Pons (tissue), 1 donor: Measurements from ENCODE around the gene OR52R1.
"Not testable (repeated sequence)": the region's sequence is repeated elsewhere in the genome, so short reads cannot be mapped to it uniquely, and the experiment has no call there.

Source experiments
- DNase-seq: peaks from one replicate; pipeline ENCODE4 v3.0.0-alpha.2; 2016; ENCODE audit warnings: low spot score

OR52R1 gene

DNA sequence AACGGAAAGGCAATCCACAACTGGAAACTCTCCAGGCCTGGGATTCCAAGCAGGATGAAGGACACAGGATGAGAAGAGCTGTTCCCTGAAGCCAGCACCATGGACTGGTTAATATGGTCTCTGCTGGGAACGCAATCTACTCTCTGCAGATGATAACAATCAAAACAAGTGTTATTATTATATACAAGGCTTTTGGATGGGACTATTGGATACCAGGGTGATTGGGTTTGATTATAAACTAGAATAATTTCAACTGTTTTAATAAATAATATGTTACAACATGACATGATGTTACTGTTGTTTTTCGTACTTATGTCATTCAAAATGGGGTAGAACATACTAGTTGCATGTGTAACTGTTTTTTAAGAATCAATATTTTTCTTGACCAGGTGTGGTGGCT is at the start of gene OR52R1:
OR52R1 (minus strand) TSS at position 101 of the 400 bp plus-strand sequence; CDS start at position 101, 0 bp downstream.
- no peak for DNase-seq

DNA sequence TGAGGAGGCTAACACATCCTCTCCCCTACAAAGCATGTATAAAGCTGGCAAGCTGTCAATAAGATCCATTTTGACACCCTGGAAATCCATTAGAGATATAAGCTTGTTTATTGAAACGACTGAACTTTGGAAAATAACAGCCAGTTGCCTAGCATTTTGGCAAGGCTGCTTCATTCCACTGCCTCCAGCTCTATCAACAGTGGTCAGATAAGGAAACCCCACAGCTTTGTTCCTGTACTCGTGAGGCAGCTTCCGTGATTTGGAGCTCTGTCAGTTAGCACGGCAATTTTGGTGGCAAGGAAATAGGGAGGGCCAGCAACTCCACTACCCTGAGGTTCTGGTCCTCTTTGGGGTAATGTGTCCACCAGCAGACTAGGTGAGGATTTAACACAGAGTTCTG is 46.9 kb upstream of the OR52R1 start:
- DNase-seq, result no peak

DNA sequence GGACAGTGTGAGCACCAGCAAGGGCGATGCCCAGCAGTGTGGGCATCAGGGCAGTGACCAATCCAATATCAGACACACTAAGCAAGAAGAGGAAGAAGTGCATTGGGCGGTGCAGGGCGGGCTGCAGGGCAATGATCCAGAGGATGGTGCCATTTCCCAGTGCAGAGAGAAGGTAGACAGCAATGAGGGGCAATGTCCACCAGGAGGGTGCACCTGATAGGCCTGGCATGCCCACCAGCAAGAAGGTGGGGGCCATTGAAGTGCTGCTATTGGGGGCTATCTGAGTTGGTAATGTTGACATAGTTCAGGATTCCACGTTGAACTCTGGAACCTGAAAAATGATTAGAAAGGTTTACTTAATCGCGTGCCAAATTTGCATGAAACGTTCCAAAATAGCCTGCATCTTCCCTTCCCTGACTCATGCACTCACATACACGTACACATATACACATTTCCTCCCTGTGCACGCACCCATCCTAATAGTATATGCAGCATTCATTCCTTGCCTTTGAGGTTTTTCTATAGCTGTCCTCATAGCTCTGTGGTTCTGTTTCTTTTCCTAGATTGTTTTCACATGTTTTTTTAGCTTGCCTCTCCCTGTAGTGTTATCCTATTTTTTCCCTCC is 44.8 kb upstream of the OR52R1 start, which contains the start of gene OR51S1:
OR51S1 (minus strand) TSS at position 301 of the 625 bp plus-strand sequence; CDS start at position 301, 0 bp downstream.
- no peak for DNase-seq

DNA sequence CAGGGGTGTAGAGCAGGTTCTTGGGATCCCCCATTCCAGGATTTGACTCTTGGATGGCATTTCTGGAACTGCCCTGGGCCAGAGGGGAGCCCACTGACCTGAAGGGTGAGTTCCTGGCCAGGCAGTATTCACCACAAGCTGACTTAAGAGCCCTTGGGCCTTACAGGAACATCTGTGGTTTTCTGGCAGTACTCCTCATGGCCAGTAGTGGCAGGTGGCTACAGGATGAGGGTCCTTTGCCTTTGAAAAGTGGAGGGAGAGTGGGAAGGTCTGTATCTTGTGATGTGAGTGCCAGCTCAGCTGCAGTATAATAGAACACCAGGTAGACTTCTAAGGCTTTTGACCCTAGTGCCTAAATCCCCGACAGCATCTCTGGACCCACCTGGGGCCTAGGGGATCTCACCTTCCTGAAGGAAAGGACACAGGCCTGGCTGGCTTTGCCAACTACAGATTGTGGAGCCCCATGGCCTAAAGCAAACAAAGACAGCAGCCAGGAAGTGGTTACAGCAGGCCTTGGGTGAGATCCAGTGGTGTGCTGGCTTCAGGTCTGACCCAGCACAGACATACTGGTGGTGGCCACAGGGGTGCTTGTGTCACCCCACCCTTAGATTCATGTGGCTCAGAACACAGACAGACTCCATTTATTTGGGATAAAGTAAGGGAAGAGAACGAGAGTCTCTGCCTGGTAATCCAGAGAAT is 35.8 kb upstream of the OR52R1 start:
- no peak for DNase-seq

DNA sequence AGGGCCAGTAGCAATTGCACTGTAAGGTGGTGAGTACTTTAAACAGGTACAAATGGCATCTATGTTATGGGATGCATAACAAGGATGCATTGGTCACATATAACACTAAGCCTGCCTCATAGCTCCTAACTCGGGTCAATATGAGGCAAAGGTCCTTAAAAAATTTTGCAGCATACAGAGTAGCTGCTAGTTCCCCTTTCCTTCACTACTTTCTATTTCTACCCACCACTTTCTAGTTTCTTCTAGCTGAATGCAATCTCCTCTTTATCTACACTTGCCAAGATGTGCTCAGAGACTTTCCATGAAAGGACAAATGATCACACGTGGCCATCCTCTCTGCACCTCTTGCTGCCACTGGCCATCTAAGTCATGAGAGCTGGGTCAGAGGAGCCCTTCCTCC is 26.7 kb upstream of the OR52R1 start:
- DNase-seq, result no peak

DNA sequence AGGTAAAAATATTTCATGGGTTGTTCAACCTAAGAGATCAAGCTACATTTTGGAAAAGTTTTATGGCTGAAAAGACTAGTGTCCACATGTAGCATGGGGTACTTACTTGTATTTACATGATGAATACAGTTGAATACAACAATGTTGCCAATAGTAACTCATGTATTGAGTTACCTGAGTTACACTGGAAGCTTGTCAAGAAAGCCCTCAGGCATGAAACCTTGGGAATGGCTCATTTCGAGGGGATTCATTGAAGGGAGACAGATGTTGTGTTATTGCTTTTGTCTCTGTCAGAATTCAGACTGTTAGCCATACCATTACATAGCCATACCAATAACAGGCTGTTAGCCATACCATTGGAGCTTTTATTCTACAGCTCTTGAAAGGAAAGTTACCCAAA is 26.2 kb upstream of the OR52R1 start:
- DNase-seq, result no peak

DNA sequence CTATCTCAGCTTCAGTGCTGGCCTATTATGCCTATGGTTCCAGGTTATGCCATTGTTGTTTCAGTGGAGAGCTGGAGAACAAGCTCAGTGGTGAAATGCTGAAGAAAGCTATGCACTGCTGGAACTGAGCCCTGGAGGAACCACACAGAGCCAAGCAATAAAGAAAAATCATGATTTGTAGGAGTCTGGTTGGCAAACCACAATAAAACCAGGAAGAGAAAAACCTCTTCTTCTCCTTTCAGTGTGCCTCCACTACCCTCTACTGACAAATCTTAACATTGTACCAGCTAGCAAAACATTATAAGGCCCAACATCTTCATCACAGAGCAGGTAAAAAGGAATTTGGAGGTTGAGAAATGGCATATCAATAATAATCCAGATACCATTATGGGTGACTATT is 22.2 kb upstream of the OR52R1 start:
- no peak for DNase-seq

DNA sequence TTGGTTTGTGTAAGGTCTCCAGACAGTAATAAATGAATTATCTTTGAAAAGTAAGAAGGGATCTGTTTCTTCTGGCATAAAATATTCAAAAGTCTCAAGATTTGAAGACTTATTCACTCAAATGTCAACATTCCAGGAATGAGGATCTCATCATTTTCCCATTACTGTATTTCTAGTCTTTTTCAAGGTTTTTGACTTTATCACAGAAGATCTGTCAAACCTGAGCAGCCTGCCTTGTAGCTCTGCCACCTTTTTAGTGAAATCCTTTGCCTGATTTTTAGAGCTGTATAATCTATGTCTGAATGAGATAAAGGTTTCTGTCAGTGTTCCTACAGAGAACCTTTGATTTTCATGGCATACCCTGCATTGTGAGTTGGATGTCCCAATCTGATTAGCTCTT is 21.0 kb upstream of the OR52R1 start:
- DNase-seq, result no peak

DNA sequence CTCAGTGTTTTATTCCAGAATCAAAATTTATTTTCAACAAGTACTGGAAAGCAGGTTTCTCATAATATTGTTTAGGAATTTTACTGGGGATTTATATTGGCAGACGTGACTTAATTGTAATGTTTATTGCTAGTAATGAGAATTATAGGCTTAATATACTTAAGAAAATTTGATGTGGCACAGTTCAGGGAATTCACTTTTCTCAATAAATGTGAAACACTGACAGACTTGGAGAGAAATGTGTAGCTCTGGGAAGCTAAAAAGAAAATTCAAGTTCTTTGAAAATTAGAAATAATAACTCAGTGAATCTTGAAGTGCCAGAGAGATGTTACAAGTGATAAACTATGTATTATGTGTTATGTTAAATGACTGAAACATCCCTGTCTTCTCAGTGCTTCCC is 16.8 kb upstream of the OR52R1 start, which contains the start of gene OR51F2:
OR51F2 (plus strand) TSS at position 301 of the 400 bp plus-strand sequence. CDS start 101 bp downstream, outside the sequence.
- no peak for DNase-seq

DNA sequence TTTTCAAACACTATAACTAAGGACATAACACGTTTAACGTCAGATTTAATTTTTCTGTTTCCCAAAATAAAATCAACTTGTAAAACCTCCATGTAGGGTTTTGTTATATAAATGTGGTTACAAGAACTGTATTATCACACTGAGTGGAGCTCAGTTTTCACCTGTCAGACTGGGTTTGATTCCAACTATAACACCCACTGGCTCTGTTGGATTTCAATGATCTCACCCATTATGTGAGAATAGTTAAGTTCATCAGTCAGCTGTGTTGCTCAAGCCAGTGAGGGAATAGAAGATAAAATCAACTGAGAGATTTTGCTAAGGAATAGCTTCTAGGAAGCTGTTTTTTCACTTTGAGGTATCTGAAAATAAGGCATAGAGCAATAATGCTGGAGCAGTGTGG is 5.1 kb upstream of the OR52R1 start:
- no peak for DNase-seq

DNA sequence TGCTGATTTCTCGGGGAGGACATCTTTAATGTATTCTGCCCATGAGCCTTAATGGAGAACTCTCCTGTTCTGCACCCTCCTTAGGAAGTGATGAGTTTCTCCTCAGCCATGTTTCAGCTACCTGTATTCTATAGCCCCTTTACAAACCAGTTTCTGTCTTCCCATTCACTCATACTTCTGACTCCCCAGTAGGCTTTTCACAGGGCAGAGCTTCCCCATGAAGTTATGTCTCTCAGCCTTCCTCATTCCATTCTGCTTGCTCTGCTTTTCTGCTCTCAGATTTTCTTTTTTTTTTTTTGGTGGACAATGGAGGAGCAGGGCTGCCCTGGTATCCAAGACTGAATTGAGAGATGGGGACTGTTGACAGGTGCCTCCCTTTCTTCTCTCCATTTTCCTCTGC is 4.3 kb upstream of the OR52R1 start:
- DNase-seq, result no peak

DNA sequence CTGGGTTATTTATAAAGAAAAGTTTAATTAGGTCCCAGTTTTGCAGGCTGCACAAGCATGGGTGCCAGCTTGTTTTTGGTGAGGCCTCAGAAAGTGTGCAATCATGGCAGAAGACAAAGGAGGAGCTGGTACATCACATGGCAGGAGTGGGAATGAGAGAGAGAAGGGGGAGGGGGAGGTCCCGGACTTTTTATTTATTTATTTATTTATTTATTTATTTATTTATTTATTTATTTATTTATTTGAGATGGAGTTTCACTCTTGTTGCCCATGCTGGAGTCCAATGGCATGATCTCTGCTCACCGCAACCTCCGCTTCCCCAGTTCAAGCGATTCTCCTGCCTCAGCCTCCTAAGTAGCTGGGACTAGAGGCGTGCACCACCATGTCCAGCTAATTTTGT is 2.9 kb downstream of the OR52R1 start:
- not testable (repeated sequence) for DNase-seq

DNA sequence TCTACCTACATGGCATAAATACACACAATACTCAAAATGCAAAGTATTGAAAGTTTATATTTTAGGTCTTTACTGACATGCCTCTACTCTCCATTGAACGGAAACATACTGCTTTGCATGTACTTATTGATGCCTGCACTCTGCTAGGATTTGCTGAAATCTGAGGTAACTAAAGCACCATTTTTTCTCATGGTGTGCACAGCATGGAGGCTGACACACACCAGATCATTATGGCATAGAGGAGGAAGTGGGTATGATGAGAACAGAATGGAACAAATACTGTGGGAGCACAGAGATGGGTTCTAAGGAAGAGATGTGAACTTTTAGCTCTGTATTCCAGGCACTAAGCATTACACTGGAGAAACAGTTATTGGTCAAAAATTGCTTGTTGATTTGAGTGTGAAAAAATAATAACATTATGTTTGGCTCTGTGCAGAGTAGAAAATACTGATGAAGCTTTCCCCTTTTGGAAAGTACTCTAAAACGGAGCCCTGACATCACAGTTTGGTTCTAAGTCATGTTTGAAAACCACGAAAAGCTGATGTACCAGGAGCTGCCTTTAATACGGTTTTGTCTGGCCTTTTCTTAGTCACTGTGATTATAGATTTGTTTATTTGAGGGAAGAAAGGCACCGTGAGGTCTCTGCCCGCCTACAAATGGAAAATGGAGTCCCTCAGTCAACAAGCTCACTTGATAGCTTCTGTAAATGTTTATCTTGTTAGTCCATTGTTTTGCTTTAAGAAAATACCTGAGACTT is 5.6 kb downstream of the OR52R1 start:
- DNase-seq, result no peak

DNA sequence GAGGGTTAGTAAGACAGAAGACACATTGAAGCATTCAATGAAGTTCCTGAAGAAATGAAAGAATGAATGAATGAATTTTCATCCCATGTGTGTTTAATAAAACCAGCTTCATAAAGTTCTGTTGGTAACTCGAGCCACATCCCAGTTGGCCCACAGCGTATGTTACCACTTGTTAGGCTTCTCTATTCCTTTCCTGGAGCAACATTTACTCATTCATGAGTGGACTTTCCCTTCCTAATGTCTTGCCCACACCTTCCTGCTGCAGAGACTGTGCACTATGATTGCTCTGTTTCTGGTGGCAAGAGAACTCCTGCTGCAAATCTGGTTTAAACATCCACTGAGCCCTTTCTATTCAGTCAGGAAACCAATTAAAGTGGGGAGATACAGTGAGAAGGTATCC is 7.0 kb downstream of the OR52R1 start:
- DNase-seq, result no peak

DNA sequence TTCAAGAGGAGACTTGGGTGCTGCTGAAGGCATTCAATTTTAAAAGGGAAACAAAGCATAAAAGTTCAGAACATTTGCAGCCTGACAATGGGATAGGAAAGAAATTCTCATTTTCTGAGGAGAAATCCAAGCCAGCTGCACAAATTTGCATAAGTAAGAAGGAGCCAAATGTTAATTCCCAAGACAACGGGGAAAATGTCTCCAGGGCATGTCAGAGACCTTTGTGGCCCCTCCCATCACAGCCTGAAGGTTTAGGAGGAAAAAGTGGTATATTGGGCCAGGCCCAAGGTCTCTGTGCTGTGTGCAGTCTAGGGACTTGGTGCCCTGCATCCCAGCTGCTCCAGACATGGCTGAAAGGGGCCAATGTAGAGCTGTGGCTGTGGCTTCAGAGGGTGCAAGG is 21.7 kb downstream of the OR52R1 start:
- no peak for DNase-seq

DNA sequence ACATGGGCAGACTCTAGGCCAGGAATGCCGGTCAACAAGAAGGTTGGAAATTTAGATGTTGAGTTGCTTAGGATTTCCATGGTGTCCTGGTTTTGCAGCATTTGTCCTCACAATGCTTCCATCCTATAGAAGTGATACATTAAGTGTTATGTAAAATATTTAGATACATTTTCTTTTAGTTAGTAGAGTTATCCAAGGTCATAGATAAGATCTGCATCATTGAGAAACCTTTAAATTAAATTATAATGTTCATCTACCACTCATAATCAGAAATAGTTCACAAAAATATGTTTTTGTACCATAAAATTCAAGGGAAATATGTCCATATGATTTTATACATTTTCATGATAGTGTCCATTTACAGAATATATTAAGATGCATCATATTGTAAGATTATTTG is 34.3 kb downstream of the OR52R1 start, which contains the start of gene OR51F1:
OR51F1 (minus strand) TSS at position 101 of the 400 bp plus-strand sequence; CDS start at position 101, 0 bp downstream.
- DNase-seq, result no peak

DNA sequence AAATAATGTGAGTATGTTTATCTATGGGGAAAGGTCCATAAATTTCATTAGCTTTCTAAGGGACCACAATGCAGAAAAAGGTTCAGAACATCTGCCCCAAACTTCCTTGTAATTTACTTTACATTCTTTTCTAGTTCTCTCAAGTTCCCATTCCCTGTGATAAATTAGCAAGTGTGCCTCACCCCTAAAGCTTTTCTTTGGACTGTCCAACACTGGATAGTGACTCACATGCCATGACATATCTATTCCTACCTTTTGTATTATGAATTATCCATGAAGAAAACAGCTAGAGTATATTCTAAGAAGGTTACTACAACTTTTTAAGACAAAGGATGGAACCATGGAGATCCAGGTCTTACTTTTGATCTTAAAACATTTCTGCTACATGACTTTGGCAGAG is 36.1 kb downstream of the OR52R1 start:
- DNase-seq, result no peak

DNA sequence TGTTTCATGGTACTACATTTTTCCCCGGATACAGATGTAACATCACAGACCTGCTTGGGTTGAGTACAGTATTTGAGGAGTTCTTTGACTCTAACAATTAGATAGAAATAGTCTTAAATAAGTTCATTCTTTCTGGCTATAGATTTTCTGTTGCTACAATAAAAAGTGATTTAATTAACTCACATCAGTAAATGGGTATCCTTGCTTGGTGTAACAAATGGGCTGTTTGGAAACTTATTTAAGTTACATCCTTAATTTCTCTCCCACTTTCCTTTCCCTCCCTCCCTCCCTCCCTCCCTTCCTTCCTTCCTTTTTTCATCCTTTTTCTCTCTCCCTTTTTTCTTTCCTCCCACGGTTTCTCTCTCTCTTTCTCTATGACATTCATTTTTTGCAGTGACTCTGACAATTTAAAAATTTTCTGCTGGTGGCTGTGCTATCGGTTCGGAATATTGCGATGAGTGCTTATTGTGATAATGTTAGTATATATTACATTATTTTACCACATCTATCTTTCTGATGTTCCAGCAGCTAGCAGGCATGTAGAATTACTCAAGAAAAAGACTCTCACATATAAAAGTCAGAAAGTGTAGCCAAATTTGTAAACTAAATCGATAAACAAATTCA is 37.6 kb downstream of the OR52R1 start:
- DNase-seq, result no peak

DNA sequence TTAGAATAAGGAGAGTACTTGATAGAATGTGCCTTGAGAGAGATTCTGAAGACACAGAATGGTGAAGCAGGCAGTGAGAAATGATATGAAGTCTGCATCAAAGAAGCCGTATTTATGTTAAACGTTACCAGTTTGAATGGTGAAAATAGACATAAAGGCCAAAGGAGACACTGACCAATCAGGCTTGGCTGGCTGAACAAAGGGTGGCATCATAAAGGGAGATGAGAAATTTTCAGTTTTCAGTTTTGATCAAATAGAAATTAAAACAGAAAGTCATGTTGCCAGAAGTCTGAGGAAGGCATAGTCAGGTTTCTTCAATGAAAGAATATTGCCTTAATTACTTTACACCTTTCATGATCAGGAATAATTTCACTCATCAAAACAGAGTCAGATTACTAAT is 41.1 kb downstream of the OR52R1 start:
- DNase-seq, result no peak
